NCI-H187 (cell line): ENCODE results near the gene RPS2.

Experiments
- DNase-seq, 2 experiments: peaks; one replicate each; lab custom pipeline; 2025; lab: John Stamatoyannopoulos, UW

Gene RPS2

DNA sequence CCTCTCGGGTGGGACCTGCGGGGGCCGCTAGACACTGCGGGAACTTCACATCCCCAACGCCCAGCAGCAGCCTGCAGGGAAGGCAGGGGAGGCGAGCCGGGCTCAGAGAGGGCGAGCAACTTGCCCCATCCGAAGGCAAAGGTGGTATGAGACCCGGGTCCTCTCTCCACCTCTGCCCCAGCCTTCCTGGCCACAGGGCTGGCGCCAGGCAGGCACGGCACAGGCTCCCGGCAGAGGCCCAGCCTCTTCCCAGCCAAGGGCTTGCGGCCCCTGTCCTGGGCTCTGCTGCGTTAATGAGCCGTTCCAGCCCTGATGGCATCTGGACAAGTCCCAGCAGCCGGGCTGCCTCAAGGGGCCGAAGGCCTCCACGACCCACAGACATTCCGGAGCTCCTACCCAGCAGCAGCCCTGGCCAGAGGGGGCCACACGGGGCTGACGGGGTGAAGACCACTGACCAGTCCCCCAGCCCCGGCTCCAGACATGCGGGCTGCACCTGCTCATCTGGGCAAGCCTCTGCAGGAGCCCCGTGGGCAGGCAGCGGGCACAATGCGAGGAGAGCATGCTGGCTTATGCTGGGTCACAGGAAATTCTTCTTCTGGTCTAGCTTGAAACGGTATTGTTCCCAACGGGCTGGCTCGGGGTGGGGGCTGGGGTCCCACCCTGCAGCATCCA, 45.2 kb downstream of the RPS2 start:
- no peak for DNase-seq

DNA sequence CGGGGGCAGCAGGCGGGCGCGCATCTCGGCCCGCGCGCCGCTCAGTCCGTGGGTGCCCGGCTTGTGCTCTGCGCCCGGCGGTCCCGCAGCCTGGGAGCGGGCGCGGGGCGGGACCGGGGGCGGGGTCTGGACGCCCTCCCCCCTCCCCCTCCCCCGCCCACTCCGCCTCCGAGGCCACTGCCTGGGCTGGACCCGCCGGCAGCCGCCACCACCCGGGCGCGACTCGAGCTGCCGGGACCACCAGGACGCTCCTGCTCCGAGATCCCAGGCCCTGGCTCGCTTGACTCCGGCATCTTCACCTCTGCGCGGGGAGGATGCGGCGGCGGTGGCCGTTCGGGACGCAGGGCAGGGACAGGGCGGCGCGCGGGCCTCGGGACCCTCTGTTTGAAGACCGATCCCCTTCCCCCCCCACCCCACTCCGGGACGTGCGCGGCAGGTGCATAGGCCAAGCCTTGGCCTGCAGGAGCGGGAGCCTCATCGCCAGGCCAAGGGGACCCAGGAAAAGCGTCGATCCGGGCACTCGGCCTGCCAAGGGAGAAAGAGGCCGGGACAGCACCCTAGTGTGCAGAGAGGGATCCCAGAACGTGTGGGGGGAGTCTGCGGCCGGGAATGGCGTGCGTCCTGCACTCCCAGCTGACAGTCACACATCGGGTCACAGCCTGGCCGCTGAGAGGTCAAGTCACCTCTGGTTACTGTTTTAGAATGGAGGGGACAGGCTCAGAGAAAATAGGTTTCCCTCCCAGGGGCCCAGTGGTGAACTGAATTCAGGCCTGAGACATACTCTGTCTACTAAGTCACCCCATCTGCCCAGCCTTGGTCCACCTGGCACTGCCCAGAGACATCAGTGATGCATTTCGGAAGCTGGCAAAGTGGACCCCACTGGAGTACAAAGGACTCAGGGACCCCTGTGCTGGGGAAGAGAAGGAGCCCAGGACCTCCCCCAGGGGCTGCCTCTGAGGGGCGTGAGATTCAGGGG, 46.0 kb downstream of the RPS2 start, which contains the start of gene HS3ST6:
HS3ST6 (minus strand) TSS at position 65 of the 976 bp plus-strand sequence. CDS start 92 bp downstream, outside the sequence.
- DNase-seq, result no peak

GRCh38 chr16:1917665-1918350, 46.8 kb downstream of the RPS2 start:
- no peak for DNase-seq

DNA sequence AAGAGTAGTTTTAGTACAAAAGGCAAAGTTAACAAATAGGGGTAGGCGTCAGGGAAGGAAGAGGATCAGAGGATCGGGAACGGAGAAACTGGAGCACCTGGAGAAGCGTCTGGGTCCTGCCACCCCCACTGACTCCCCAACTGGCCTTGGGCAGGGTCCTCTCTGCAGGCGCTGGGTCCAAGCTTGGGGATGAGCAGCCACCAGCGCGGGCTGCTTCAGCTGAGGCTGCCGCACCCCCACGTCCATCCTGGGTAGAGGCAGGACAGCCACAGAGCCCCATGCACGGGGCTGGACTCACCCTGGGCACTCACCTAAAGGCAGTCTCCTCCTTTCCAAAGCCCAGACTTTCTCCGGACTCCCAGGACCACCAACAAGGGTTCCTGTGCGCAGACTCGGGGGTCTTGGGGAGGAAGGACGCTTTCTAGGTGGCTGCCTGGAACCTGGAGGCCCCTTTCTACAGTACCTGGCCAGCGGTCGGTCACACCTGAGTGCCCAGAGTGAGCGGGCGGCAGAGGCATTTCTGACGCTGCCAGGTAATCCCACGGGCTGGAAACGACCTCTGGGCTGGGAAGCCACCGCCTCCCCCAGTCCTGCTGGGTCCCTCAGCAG, 47.5 kb downstream of the RPS2 start:
- no peak for DNase-seq

DNA sequence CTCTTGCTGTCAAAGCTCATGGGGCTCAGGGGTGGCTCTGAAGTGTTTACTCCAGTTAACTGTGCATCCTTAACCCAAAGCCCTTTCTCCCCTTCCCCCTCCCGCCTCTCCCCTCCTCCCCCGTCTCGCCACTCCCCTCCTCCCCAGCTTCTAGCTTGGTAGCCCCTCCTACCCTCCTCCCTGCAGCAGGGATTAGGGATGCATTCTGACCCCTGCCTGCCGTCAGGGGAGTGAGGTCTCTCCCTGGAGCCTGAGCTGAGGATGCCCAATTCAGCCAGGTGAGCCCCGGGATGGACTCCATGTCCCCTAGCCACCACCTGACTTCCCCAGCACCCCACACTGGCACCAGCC, 48.0 kb downstream of the RPS2 start:
- no peak for DNase-seq

GRCh38 chr16:1915732-1916639, 48.6 kb downstream of the RPS2 start:
- DNase-seq, result no peak

DNA sequence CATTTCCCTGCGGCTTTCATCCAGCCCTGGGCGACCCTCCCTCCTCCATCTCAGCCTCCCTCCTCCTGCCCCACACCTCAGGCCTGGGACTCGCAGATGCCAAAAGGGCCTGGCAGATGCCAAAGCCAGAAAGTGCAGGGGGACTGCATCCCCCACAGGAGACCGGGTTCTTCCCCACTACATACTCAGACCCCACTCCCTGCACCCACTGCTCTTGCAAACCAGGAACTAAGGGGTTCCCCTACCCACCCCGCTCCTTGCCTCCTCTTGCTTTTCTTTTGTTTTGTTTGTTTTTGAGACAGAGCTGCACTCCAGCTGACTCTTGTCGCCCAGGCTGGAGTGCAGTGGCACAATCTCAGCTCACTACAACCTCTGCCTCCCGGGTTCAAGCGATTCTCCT, 49.6 kb downstream of the RPS2 start:
- DNase-seq, result no peak

DNA sequence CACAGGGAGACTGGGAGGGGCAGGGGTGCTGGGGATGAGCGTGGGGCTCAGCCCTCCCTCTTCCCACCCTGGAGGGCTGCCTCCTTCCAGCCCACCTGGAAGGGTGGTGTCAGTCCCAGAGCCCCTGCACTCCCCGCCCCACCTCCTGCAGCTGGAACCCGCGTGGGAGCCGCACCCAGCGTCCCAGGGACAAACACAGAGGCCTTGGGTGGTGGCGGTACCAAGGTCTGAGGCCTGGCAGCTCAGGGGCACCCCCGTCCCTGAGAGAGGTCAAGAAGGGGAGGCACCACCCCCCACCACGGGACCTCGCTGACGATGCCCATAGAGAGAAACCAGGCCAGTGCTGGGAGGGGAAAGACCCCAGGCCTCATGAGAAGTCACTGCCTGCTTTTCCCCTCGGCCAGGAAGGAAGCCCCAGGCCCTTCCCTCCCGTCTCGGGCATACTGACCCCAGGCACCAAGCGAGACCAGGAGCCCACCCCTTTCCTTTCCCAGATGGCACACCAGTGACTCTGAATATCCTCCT, 50.5 kb downstream of the RPS2 start:
- DNase-seq, result no peak

DNA sequence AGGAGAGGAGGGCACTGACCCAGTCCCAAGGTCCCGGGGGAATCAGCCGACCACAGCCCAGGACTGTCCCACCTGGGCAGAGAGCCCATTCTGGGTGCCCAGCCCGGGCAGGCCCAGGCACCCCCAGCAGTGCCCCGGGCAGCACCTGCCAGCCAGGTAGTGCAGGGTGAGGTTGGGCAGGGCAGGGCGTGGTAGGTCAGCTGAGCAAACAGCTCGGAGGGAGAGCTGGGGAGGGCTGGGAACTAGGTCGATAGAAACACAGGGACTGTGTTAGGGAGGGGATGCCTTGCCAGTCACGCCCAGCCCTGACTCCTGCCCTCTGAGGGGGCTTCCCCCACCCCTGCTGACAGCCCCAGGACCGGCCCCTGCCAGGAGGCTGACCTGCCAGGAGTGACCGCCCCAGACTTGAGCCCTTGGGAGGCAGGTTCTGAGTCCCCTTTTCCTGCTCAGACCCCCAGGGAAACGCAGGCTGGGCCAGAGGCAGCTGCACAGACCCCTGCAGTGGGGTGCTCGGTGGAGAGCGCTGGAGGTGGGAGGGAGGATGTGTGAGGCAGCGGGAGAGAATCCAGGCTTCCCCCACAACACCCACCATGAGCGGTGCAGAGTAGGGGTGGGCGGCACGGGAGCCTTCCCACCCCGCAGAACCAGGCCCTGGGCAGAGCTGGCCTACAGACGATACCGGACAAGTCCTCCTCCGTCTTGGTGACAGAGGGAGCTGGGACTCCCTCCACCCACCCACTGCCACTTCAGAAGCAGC, 51.1 kb downstream of the RPS2 start:
- peak; percentile 42 to 83 for DNase-seq

GRCh38 chr16:1912215-1912543, 52.4 kb downstream of the RPS2 start:
- no peak for DNase-seq
